BJ (cell line): ENCODE measurements around the gene WTAP. TPM values are rescaled to one million over a fixed set of nuclear protein-coding genes. Genes with fewer than 3 reads are reported as not detected.
"Not testable (repeated sequence)": the region's sequence is repeated elsewhere in the genome, so short reads cannot be mapped to it uniquely, and the experiment has no call there.

Source experiments
- CTCF ChIA-PET: fragments of 350-600 bp; formaldehyde crosslinking; extraction: SDS; loops from one replicate; lab custom pipeline; 2021; ENCODE audit warnings: antibody characterized with exemption, inconsistent platforms; lab: Yijun Ruan, JAX
- POLR2A ChIA-PET: fragments of 300-600 bp; sonication (Branson Sonifier 250); formaldehyde crosslinking; extraction: SDS; loops from one replicate; lab custom pipeline; 2021; ENCODE audit warnings: antibody characterized with exemption; lab: Charles Lee
- DNase-seq: peaks from one replicate; pipeline ENCODE4 v3.0.0-alpha.2; 2011; ENCODE audit warnings: low read depth
- H3K27me3 ChIP-seq: 2 replicates; pipeline ENCODE4 v1.6.0; 2011; ENCODE audit warnings: low read length; ENCODE audit not compliant: control insufficient read depth, insufficient read depth
- H3K36me3 ChIP-seq: 2 replicates; pipeline ENCODE4 v1.5.1; 2011; ENCODE audit warnings: low read length; ENCODE audit not compliant: control insufficient read depth, insufficient read depth
- H3K4me3 ChIP-seq: 2 replicates; pipeline ENCODE4 v1.5.1; 2011; ENCODE audit warnings: low read depth, mild to moderate bottlenecking, control low read depth, low read length
- CTCF ChIP-seq: IDR thresholded peaks from 2 replicates; pipeline ENCODE4 v1.5.1; 2011; ENCODE audit warnings: low read depth, mild to moderate bottlenecking, control low read depth, inconsistent platforms, low read length, moderate library complexity; ENCODE audit not compliant: insufficient read depth
- polyA plus RNA-seq: library from polyadenylated mRNA; depleted of rRNA; stranded (reverse); fragments of >200 nt; gene quantifications from 2 replicates; pipeline ENCODE4 v1.2.3, GENCODE V29; 2011

The WTAP gene
- polyA plus RNA-seq, 1 experiment = 10.0 TPM

- ChIA-PET POLR2A (interaction anchor here (0.6 to 0.8 kb wide), 2 partner anchors 27 to 96 kb away, joined by 3 to 5 read pairs; partner anchors contain the start of gene TCP1), CTCF (interaction anchor here (1.0 kb wide), 1 partner anchor 561 kb away, joined by 3 read pairs; no protein-coding TSS in a partner anchor)
Measured at GRCh38 chr6:159693894-159694545, 33.3 kb upstream of the WTAP start.

DNA sequence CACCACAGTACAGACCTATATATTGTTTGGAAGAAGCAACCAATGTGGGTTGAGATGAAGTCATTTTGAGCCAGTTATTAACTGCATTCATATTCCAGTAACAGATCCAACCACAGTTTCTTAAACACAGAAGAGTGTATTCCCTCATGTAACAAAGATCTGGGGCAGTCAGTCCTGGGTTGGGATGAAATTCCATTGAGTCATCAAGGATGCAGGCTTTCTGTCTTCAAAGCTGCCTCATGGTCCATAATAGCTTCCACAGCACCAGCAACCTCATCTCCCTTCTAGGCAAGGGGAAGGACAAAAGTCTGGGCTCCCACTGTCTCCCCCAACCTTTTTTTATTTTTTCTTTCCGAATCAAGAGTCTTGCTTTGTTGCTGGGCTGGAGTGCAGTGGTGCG lies 31.3 kb upstream of the WTAP start:
- CTCF ChIA-PET = interaction anchor here (0.8 to 1.7 kb wide), 3 partner anchors 25 to 521 kb away, joined by 3 to 6 read pairs (median 4); no protein-coding TSS in a partner anchor
- Histone ChIP-seq H3K36me3 (peaks cover 2% of the 10 kb centered on the region; the same call in 1 of the 2 replicates), H3K27me3 (no peaks in the 10 kb centered on the region), H3K4me3 (no peak overlapping the region)
- POLR2A ChIA-PET = interaction anchor here (0.5 kb wide), 1 partner anchor 11 kb away, joined by 3 read pairs; no protein-coding TSS in a partner anchor
- TF ChIP-seq CTCF = no peak
- no peak for DNase-seq

More at GRCh38 chr6:159693894-159694545, 33.3 kb upstream of the WTAP start:
- no peak for DNase-seq
- no peak for TF ChIP-seq CTCF
- Histone ChIP-seq H3K36me3 (peaks cover 3% of the 10 kb centered on the region), H3K4me3 (peak overlapping the region; percentile 83), H3K27me3 (no peaks in the 10 kb centered on the region)

- no peak for DNase-seq
- ChIA-PET CTCF (interaction anchor here (0.7 to 2.7 kb wide), 3 partner anchors 9 to 439 kb away, joined by 3 to 11 read pairs (median 3); no protein-coding TSS in a partner anchor), POLR2A (interaction anchor here (1.0 kb wide), 1 partner anchor 89 kb away, joined by 5 read pairs; the partner anchor contains the start of genes MRPL18 and TCP1)
- no peaks in the 10 kb centered on the region for H3K36me3 ChIP-seq
- H3K4me3 ChIP-seq = no peak overlapping the region
- H3K27me3 ChIP-seq = no peaks in the 10 kb centered on the region
- no peak for TF ChIP-seq CTCF
Measured at GRCh38 chr6:159700970-159701369, 26.3 kb upstream of the WTAP start.

DNA sequence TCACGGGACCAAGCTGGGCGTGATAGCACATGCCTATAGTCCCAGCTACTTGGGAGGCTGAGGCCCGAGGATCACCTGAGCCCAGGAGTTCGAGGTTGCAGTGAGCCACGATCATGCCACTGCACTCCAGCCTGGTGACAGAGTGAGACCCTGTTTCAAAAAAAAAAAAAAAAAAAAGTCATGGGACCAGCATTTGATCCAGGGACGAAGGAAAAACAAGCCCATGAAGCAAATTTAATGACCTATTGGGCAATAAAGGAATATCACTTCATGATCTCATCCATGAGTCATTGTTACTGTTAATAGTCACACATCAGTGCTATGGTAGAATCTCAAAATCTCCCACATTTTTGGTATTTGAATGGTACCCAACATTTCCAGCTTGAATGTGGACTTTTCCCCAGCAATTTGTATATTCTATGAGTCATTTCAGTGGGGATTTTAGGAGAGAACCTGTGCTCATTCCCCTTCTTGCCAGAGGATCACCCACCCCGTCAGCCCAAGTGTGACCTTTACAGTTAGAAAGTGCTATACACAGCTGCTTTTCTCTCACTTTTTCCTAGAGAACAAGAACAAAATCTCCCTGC lies 25.8 kb upstream of the WTAP start:
- POLR2A ChIA-PET = interaction anchor here (1.0 kb wide), 1 partner anchor 88 kb away, joined by 5 read pairs; the partner anchor contains the start of genes MRPL18 and TCP1
- H3K27me3 ChIP-seq = no peaks in the 10 kb centered on the region
- DNase-seq = peak; percentile 93
- CTCF ChIA-PET = interaction anchor here (0.7 to 2.7 kb wide), 3 partner anchors 10 to 440 kb away, joined by 3 to 11 read pairs (median 3); no protein-coding TSS in a partner anchor
- H3K36me3 ChIP-seq = no peaks in the 10 kb centered on the region
- TF ChIP-seq CTCF = no peak
- no peak overlapping the region for H3K4me3 ChIP-seq

GRCh38 chr6:159710603-159711002 lies 16.7 kb upstream of the WTAP start:
- H3K36me3 ChIP-seq, H3K27me3 ChIP-seq, H3K4me3 ChIP-seq, POLR2A ChIA-PET, DNase-seq: not testable (repeated sequence)
- CTCF ChIA-PET = interaction anchor here (0.9 kb wide), 1 partner anchor 10 kb away, joined by 3 read pairs; no protein-coding TSS in a partner anchor

- POLR2A ChIA-PET = not testable (repeated sequence)
- CTCF ChIA-PET = interaction anchor here (0.7 to 1.6 kb wide), 2 partner anchors 20 to 548 kb away, joined by 3 to 5 read pairs; no protein-coding TSS in a partner anchor
Measured at GRCh38 chr6:159712389-159712788, 14.9 kb upstream of the WTAP start.

More at GRCh38 chr6:159712389-159712788, 14.9 kb upstream of the WTAP start:
- not testable (repeated sequence) for DNase-seq, H3K36me3 ChIP-seq, H3K27me3 ChIP-seq, H3K4me3 ChIP-seq
